Effector memory CD4-positive, alpha-beta T cell (primary cell): ENCODE measurements around the gene CHMP4B.

ENCODE experiments used
- DNase-seq, 3 donors: peaks; one replicate each; pipeline ENCODE4 v3.0.0-alpha.2; 2020
- H3K27ac ChIP-seq: 2 replicates; pipeline ENCODE4 v1.7.0; 2013; ENCODE audit warnings: mild to moderate bottlenecking, low read length, moderate library complexity; ENCODE audit not compliant: insufficient read depth, poor library complexity, severe bottlenecking
- H3K27me3 ChIP-seq: replicated peaks from 2 replicates; pipeline ENCODE4 v1.7.0; 2013; ENCODE audit warnings: mild to moderate bottlenecking, low read length; ENCODE audit not compliant: insufficient read depth, control insufficient read depth, poor library complexity, severe bottlenecking
- H3K36me3 ChIP-seq: 2 replicates; pipeline ENCODE4 v1.7.0; 2013; ENCODE audit warnings: mild to moderate bottlenecking, low read length, moderate library complexity; ENCODE audit not compliant: control insufficient read depth, insufficient read depth
- H3K4me1 ChIP-seq: 2 replicates; pipeline ENCODE4 v1.7.0; 2013; ENCODE audit warnings: low read length, mild to moderate bottlenecking; ENCODE audit not compliant: control insufficient read depth, insufficient read depth, poor library complexity, severe bottlenecking
- H3K4me3 ChIP-seq: 2 replicates; pipeline ENCODE4 v1.7.0; 2013; ENCODE audit warnings: low read length, low read depth, mild to moderate bottlenecking; ENCODE audit not compliant: insufficient read depth, poor library complexity, severe bottlenecking
- H3K9me3 ChIP-seq: 2 replicates; pipeline ENCODE4 v1.7.0; 2013; ENCODE audit warnings: mild to moderate bottlenecking, low read length, moderate library complexity; ENCODE audit not compliant: control insufficient read depth
- total RNA-seq, 3 donors: gene quantifications; one replicate each; lab custom pipeline; 2026; lab: John Stamatoyannopoulos, UW

The CHMP4B gene, protein sequence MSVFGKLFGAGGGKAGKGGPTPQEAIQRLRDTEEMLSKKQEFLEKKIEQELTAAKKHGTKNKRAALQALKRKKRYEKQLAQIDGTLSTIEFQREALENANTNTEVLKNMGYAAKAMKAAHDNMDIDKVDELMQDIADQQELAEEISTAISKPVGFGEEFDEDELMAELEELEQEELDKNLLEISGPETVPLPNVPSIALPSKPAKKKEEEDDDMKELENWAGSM
- total RNA-seq, result 28.2 to 34.6 (median 33.5) reads per million in 3 donors

DNA sequence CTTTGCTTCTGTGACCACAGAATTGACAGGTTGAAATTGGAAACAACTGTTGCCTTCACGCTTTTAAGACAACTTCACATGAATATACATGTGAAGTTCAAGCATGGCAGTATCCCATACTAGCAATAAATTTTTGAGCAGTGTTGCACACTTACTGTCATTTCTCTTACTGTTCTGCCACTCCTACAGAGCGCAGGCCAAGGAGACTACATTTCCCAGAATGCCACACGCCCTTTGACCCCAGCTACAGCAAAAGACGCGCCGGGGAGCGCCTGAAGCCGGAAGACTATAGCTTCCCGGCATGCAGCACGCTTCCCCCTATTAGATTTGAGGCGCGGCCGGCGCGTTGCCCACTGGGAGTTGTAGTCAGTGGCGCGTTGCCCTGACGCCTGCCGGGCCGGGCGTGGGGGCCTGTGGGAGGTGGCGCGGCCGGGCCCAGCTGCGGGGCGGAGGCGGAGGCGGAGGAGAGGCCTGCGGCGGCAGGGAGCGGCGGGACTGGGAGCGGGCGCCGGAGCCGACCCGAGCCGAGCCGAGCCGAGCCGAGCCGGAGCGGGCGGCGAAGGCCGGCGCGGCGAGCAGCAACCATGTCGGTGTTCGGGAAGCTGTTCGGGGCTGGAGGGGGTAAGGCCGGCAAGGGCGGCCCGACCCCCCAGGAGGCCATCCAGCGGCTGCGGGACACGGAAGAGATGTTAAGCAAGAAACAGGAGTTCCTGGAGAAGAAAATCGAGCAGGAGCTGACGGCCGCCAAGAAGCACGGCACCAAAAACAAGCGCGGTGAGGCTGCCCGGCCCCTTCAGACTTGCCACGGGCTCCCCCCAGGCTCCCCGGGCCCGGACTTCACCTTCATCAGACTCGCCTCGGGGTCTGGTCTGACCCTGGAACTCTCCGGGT lies at the start of gene CHMP4B:
Gene CHMP4B, plus strand, starts transcription at position 464 of the 891 bp plus-strand sequence. Its CDS starts 121 bp downstream, at position 585.
- peak within 1 kb of the TSS; percentile 81 for H3K4me3 ChIP-seq
- H3K27me3 ChIP-seq, result no peaks in the 10 kb centered on the region
- H3K36me3 ChIP-seq, result no peaks in the 10 kb centered on the region
- H3K27ac ChIP-seq, result peak within 1 kb of the TSS; percentile 76
- H3K9me3 ChIP-seq, result no peaks in the 10 kb centered on the region
- DNase-seq, result peak; percentile 92 to 98 (median 98)
- H3K4me1 ChIP-seq, result peaks cover 21% of the 10 kb centered on the region

DNA sequence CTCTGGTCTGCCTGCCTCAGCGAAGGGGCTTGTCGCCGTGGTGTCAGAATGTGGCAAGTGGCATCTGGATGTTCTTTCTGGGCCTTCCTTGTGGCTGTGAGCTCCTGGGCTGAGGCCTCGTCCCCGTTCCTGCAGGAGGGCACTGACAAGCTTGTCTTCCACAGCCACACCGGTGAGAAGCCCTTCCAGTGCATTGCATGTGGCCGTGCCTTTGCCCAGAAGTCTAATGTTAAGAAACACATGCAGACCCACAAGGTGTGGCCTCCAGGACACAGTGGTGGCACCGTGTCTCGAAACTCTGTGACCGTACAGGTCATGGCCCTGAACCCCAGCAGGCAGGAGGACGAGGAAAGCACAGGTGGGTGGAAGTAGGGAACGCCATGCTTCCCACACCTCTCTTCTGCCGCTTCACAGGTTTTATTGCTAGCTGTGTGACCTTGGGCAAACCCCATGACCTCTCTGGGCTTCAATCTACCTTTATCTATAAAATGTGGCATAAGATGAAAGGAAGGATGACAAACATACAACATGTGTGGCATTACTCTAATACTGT lies 49.4 kb upstream of the CHMP4B start:
- Histone ChIP-seq H3K36me3 (peaks cover 16% of the 10 kb centered on the region), H3K27me3 (no peaks in the 10 kb centered on the region), H3K27ac (no peak overlapping the region), H3K9me3 (no peaks in the 10 kb centered on the region), H3K4me3 (no peak overlapping the region), H3K4me1 (no peaks in the 10 kb centered on the region)
- no peak for DNase-seq

DNA sequence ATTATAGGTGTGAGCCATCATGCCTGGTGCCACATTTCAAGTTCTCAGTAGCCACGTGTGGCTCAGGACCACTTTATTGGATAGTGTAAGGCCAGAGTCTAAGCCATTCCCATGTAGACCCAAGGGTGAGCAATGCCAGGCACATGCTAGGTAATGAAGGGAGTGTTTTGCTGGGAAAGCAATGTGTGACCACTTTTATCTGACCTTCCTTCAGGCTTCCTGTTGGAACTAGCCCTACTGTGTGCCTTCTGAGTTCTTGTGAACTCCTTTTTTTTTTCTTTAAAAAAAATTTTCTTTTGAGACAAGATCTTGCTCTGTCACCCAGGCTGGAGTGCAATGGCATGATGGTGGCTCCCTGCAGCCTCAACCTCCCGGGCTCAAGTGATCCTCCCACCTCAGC lies 46.0 kb upstream of the CHMP4B start:
- peaks cover 2% of the 10 kb centered on the region for H3K36me3 ChIP-seq
- H3K27me3 ChIP-seq, result no peaks in the 10 kb centered on the region
- no peak for DNase-seq
- no peaks in the 10 kb centered on the region for H3K4me1 ChIP-seq
- H3K27ac ChIP-seq, result no peak overlapping the region
- no peaks in the 10 kb centered on the region for H3K9me3 ChIP-seq
- H3K4me3 ChIP-seq, result no peak overlapping the region

DNA sequence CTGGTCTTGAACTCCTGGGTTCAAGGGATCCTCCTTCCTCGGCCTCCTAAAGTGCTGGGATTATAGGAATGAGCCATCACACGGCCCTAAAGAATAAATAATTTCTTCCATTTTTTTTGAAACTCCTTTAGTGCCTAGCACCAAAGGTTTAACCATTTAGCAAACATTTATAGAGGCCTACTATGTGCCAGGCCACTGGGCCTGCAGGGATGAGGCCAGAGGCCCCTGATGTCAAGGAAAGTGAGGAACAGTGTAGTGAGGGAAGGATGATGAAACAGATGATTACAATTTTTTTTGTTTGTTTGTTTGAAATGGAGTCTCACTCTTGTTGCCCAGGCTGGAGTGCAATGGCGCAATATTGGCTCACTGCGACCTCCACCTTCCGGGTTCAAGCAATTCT lies 45.6 kb upstream of the CHMP4B start:
- Histone ChIP-seq H3K9me3 (no peaks in the 10 kb centered on the region), H3K36me3 (peaks cover 2% of the 10 kb centered on the region), H3K4me3 (no peak overlapping the region)

DNA sequence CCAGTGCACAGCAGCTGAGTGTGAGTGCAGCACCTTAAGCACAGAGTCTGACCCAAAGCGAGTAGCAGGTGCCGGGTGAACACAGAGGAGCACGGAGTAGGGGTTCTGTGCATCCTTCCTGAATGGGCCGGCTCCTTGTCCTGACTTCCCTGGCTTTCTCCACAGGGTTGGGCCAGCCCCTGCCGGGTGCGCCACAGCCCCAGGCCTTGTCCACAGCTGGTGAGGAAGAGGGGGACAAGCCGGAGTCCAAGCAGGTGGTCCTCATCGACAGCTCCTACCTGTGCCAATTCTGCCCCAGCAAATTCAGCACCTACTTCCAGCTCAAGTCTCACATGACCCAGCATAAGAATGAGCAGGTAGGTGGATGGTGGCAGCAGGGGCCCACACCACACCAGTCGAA lies 44.5 kb upstream of the CHMP4B start:
- H3K4me1 ChIP-seq, result no peaks in the 10 kb centered on the region
- DNase-seq, result no peak
- no peaks in the 10 kb centered on the region for H3K9me3 ChIP-seq
- peaks cover 2% of the 10 kb centered on the region for H3K36me3 ChIP-seq
- no peaks in the 10 kb centered on the region for H3K27me3 ChIP-seq
- H3K4me3 ChIP-seq, result no peak overlapping the region
- H3K27ac ChIP-seq, result no peak overlapping the region

More for the DNA sequence above, 45.6 kb upstream of the CHMP4B start:
- Histone ChIP-seq H3K27me3 (no peaks in the 10 kb centered on the region), H3K4me1 (no peaks in the 10 kb centered on the region), H3K27ac (no peak overlapping the region)
- no peak for DNase-seq

DNA sequence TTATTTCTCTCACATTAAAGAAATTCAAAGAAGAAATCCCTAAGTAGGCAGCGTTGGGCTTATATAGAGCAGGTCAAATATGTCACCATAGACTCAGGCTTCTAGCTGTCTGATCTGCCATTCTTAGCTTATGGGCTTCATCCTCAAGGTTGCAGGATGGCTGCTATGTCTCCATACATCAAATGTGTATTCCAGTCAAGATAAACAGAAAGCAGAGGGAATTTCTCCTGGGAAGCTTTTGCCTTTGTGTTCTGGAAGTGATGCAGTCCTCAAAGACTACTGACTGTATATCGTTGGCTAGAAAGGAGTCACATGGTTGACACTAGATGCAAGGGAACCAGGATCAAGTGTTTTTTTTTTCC lies 43.4 kb upstream of the CHMP4B start:
- no peaks in the 10 kb centered on the region for H3K27me3 ChIP-seq
- DNase-seq, result no peak
- H3K36me3 ChIP-seq, result no peaks in the 10 kb centered on the region
- H3K27ac ChIP-seq, result no peak overlapping the region
- H3K4me3 ChIP-seq, result no peak overlapping the region
- H3K4me1 ChIP-seq, result no peaks in the 10 kb centered on the region
- no peaks in the 10 kb centered on the region for H3K9me3 ChIP-seq

DNA sequence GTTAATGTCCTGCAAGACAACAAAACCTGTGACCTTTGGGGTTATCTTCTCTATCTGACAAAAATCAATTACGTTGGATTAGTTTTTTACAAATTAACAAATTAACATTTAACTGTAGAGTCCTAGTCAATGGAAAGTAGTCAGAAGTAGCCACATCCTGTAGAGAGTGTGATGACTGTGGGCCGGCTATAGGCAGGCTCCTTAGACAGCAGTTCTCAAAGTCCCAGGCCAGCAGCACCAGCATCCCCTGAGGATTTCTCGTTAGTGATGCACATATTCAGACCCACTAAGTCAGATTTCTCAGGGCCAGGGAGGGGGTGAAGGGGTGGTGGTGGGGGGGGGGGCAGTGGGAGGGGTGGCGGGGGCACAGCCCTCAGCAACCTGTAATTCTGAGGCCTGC lies 42.1 kb upstream of the CHMP4B start:
- no peaks in the 10 kb centered on the region for H3K9me3 ChIP-seq

DNA sequence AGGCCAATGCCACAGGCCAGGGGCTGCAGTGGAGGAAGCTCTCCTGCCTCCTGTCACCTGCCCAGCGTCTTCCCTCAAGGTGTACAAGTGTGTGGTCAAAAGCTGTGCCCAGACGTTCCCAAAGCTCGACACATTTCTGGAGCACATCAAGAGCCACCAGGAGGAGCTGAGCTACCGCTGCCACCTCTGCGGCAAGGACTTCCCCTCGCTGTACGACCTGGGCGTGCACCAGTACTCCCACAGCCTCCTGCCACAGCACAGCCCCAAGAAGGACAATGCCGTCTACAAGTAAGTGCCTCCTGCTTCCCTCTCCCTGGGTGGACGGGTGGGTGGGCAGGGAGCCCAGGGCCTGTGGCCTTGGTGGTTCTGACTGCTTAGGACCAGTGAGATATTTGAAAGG lies 41.1 kb upstream of the CHMP4B start:
- no peaks in the 10 kb centered on the region for H3K27me3 ChIP-seq
- no peak overlapping the region for H3K27ac ChIP-seq
- no peak overlapping the region for H3K4me3 ChIP-seq
- no peaks in the 10 kb centered on the region for H3K36me3 ChIP-seq
- no peaks in the 10 kb centered on the region for H3K9me3 ChIP-seq
- no peaks in the 10 kb centered on the region for H3K4me1 ChIP-seq
- no peak for DNase-seq

More for the DNA sequence above, 42.1 kb upstream of the CHMP4B start:
- Histone ChIP-seq H3K36me3 (no peaks in the 10 kb centered on the region), H3K27me3 (no peaks in the 10 kb centered on the region), H3K4me1 (no peaks in the 10 kb centered on the region), H3K27ac (no peak overlapping the region), H3K4me3 (no peak overlapping the region)
- DNase-seq, result no peak

DNA sequence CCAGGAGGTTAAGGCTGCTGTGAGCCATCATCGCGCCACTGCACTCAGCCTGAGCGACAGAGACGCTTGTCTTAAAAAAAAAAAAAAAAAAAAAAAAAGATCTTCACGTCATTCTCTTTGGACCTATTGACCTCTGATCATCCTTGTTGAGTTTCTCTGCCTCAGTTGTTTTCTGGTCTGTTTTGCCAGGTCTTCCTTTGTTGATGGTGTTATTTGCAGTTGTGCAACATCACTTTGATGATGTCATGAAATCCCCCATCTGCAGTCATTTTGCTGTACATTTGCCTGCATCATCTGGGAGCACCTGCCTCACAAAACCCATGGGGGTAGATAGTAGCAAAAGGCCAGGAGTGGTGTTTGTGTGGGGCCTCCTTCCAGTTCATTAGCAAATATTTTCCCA lies 39.2 kb upstream of the CHMP4B start:
- no peaks in the 10 kb centered on the region for H3K4me1 ChIP-seq
- H3K9me3 ChIP-seq, result no peaks in the 10 kb centered on the region
- no peaks in the 10 kb centered on the region for H3K36me3 ChIP-seq
- no peak for DNase-seq
- no peak overlapping the region for H3K27ac ChIP-seq
- H3K27me3 ChIP-seq, result no peaks in the 10 kb centered on the region
- H3K4me3 ChIP-seq, result no peak overlapping the region

DNA sequence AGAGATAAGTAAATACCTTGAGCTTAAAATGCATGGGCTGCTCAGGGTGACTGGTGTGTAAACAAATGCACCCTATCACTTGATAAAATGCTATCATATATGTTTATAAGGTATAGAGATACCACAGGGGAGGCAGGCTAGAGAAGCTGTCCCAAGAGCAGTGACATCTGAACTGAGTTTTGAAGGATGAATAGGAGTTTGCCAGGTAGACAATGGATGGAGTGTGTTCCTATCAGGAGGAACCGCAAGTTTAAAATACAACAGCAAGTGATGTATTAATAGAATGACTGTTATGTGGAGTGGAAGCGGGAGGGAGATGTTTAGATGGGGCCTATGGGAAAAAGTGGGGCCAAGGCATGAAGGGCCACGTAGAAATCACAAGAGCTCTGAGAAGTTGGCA lies 38.7 kb upstream of the CHMP4B start:
- Histone ChIP-seq H3K4me1 (no peaks in the 10 kb centered on the region), H3K27me3 (no peaks in the 10 kb centered on the region), H3K9me3 (no peaks in the 10 kb centered on the region), H3K27ac (no peak overlapping the region), H3K36me3 (no peaks in the 10 kb centered on the region), H3K4me3 (no peak overlapping the region)
- no peak for DNase-seq
